Measurements from ENCODE around the gene ADI1.

- no peak for TF ChIP-seq CTCF (IDR thresholded peaks at IDR 0.05; ENCODE audit: insufficient read depth, low read depth, low read length)
- TF ChIP-seq EZH2 (IDR thresholded peaks at IDR 0.05; ENCODE audit: insufficient read depth, low read length) = no peak
Observed at GRCh38 chr2:3512086-3512485, 7.2 kb downstream of the ADI1 start.

Data from astrocyte (in vitro differentiated cells and primary cell).